SH-SY5Y (cell line): Measurements from ENCODE around the gene SDC3.

Experiments used
- GATA2 ChIP-seq: IDR thresholded peaks from 2 replicates; pipeline ENCODE4 v1.6.1; 2011; ENCODE audit warnings: mild to moderate bottlenecking, low read depth, low read length
- GATA3 ChIP-seq: IDR thresholded peaks from 2 replicates; pipeline ENCODE4 v1.6.1; 2011; ENCODE audit warnings: low read depth, mild to moderate bottlenecking, low read length, moderate library complexity

SDC3 gene

GRCh38 chr1:30829889-30830288 is 78.7 kb downstream of the SDC3 start:
- TF ChIP-seq GATA2 (no peak), GATA3 (no peak)

DNA sequence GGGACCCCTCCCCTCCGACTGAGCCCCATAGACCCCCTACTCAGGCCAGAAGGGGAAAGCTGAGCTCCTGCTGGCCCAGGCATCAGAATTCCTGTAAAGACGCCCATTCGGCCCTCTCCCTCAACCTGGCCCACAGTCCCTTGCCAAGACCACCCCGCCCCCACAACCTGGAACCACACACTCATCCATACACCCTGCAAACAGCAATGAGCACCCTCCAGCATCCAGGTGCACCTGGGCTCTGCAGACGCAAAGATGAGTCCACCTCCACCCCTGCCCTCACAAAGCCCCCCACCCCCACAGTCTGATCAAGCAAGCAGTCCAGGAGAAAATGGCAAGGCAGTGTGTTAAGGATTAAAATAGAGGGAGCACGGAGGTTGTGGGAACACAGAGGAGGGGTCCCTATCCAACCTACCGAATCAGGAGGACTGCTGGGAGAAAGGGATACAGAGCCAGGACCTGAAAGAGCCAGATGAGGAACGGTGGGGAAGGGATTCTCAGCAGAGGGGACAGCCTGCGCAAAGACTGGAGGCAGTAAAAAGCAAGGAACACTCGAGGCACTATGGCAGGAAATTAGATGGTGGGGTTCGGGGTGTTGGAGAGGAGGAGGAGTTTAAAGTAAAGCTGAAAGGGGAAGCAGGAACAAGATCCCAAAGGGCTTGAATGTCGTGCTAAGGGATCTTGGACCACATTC is 83.7 kb downstream of the SDC3 start:
- no peak for TF ChIP-seq GATA3
- no peak for TF ChIP-seq GATA2

DNA sequence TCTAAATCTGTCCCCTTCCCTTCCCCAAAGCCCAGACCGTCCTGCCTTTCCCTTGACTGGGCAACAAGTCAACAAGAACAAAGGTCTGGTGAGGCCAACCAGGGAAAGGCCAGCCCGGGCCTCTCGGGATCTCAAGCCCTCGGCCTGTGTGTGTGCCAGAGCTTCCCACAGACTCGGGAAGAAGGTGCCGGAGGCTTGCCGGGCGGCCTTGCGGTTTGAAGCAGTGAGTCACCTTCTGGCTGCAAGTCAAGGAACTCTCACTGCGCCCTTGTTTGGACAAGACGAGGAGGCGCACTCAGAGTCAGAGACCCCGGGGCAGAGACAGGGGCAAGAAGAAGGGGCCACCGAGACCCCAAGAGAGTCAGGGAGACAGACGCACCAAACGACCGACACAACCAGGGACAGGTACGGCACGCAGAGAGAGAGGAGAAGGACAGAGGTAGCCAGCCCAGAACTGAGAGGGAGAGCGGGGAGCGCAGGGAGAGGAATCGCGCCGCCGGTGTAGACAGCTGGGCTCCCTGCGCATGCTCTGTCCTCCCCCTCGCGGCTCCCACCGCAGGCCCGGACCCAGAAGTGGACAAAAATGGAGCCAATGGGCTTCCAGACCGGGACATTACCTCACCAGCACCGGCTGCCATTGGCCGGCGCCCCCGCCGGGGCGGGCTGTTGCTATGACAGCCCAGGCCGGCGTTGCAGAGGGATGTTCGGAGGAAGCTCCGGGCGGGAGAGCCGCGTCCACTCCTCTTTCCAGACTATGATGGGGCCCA is 84.4 kb downstream of the SDC3 start:
- TF ChIP-seq GATA2 (no peak), GATA3 (no peak)

GRCh38 chr1:30823627-30823968 is 85.0 kb downstream of the SDC3 start:
- TF ChIP-seq GATA3 (no peak), GATA2 (no peak)

GRCh38 chr1:30822966-30823581 is 85.5 kb downstream of the SDC3 start:
- TF ChIP-seq GATA2 (no peak), GATA3 (no peak)

GRCh38 chr1:30822006-30822405 is 86.6 kb downstream of the SDC3 start:
- TF ChIP-seq GATA2, result no peak
- no peak for TF ChIP-seq GATA3

- TF ChIP-seq GATA3, result no peak
- TF ChIP-seq GATA2, result no peak
These were observed 88.3 kb downstream of the SDC3 start for GRCh38 chr1:30820299-30820698.
